ENCODE results near the gene GMDS.

The GMDS gene

DNA sequence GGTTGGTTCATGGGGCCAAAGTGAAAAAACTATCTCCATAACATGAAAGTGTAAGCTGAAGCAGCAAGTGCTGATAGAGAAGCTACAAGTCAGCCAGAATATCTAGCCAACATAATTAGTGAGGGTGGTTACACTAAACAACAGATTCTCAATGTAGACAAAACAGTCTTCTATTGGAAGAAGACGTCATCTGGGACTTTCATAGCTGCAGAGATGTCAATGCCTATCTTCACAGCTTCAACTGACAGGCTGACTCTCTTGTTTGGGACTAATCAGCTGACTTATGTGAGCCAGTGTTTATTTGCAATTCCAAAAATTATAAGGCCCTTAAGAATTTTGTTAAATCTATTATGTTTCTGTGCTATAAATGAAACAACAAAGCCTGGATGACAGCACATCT, 63.2 kb downstream of the GMDS start:
- no peak for DNase-seq (ENCODE audit: low spot score)
- TF ChIP-seq, protein P1, sequence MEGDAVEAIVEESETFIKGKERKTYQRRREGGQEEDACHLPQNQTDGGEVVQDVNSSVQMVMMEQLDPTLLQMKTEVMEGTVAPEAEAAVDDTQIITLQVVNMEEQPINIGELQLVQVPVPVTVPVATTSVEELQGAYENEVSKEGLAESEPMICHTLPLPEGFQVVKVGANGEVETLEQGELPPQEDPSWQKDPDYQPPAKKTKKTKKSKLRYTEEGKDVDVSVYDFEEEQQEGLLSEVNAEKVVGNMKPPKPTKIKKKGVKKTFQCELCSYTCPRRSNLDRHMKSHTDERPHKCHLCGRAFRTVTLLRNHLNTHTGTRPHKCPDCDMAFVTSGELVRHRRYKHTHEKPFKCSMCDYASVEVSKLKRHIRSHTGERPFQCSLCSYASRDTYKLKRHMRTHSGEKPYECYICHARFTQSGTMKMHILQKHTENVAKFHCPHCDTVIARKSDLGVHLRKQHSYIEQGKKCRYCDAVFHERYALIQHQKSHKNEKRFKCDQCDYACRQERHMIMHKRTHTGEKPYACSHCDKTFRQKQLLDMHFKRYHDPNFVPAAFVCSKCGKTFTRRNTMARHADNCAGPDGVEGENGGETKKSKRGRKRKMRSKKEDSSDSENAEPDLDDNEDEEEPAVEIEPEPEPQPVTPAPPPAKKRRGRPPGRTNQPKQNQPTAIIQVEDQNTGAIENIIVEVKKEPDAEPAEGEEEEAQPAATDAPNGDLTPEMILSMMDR (IDR thresholded peaks at IDR 0.05; ENCODE audit: borderline replicate concordance, control extremely low read depth, extremely low read depth, insufficient read depth, missing control alignments) = no peak
- in situ Hi-C loops (cut with MboI; ENCODE audit: low sequenced_read_pairs, unreplicated experiment) = loop anchor here (25.0 kb wide), 1 partner anchor 570 kb away; the partner anchor contains the start of gene FOXC1

DNA sequence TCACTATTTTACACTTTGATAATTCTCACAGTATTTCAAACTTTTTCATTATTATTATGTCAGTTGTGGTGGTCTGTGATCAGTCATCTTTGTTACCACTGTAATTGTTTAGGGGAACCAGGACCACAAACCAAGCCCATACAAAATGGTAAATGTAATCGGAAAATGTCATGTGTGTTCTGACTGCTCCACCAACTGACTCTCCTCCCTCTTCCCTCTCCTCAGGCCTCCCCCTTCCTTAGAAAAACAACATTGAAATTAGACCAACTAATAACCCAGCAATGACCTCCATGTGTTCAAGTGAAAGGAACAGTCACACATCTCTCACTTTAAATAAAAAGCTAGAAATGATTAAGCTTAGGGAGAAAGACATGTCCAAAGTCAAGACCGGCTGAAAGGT, 63.8 kb downstream of the GMDS start:
- TF ChIP-seq, protein P1 (IDR thresholded peaks at IDR 0.05; ENCODE audit: borderline replicate concordance, control extremely low read depth, extremely low read depth, insufficient read depth, missing control alignments) = no peak
- DNase-seq (ENCODE audit: low spot score) = no peak
- in situ Hi-C loops (cut with MboI; ENCODE audit: low sequenced_read_pairs, unreplicated experiment) = loop anchor here (25.0 kb wide), 1 partner anchor 569 kb away; the partner anchor contains the start of gene FOXC1

DNA sequence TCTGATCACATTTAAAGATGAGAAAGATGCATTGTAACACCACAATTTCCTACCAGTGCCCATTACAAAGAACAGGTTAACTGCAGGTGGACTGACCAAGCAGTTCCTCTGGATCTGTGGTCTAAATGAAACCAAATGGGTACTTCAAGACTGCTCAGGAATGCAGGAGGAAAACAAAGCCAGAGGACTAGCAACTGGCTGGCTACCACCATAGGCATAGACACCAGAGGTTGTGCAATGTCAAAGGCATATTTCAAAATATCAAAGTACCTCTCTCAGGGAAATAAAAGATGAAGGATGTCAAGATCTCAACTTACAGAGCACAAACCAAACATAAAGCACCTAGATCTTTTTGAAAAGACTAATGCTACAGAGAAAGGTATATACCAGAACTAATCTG, 65.5 kb downstream of the GMDS start:
- TF ChIP-seq, protein P1 (IDR thresholded peaks at IDR 0.05; ENCODE audit: borderline replicate concordance, control extremely low read depth, extremely low read depth, insufficient read depth, missing control alignments) = no peak
- in situ Hi-C loops (cut with MboI; ENCODE audit: low sequenced_read_pairs, unreplicated experiment) = loop anchor here (25.0 kb wide), 1 partner anchor 568 kb away; the partner anchor contains the start of gene FOXC1
- no peak for DNase-seq (ENCODE audit: low spot score)

- in situ Hi-C loops (cut with MboI; ENCODE audit: low sequenced_read_pairs, unreplicated experiment) = loop anchor here (25.0 kb wide), 1 partner anchor 567 kb away; the partner anchor contains the start of gene FOXC1
- TF ChIP-seq, protein P1 (IDR thresholded peaks at IDR 0.05; ENCODE audit: borderline replicate concordance, control extremely low read depth, extremely low read depth, insufficient read depth, missing control alignments) = no peak
- DNase-seq (ENCODE audit: low spot score) = no peak
These were observed 66.2 kb downstream of the GMDS start for GRCh38 chr6:2179241-2179640.

DNA sequence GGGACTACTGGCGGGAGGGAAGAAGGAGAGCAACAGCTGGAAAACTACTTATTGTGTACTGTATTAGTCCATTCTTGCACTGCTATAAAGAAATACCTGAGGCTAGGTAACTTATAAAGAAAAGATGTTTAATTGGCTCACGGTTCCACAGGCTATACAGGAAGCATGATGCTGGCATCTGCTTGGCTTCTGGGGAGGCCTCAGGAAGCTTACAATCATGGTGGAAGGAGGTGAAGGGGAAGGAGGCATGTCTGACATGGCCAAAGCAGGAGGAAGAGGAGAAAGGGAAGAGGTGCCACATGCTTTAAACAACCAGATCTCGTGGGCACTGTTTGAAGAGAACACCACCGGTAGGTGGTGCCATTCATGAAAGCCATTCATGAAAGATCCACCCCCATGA, 67.3 kb downstream of the GMDS start:
- in situ Hi-C loops (cut with MboI; ENCODE audit: low sequenced_read_pairs, unreplicated experiment) = loop anchor here (25.0 kb wide), 1 partner anchor 566 kb away; the partner anchor contains the start of gene FOXC1
- TF ChIP-seq, protein P1 (IDR thresholded peaks at IDR 0.05; ENCODE audit: borderline replicate concordance, control extremely low read depth, extremely low read depth, insufficient read depth, missing control alignments) = no peak
- no peak for DNase-seq (ENCODE audit: low spot score)

GRCh38 chr6:2175825-2176224, 69.6 kb downstream of the GMDS start:
- in situ Hi-C loops (cut with MboI; ENCODE audit: low sequenced_read_pairs, unreplicated experiment) = loop anchor here (25.0 kb wide), 1 partner anchor 564 kb away; the partner anchor contains the start of gene FOXC1
- no peak for DNase-seq (ENCODE audit: low spot score)
- TF ChIP-seq, protein P1 (IDR thresholded peaks at IDR 0.05; ENCODE audit: borderline replicate concordance, control extremely low read depth, extremely low read depth, insufficient read depth, missing control alignments) = no peak

Measured in GM13976 (cell line).